ENCODE results near the gene CC2D2A.

DNA sequence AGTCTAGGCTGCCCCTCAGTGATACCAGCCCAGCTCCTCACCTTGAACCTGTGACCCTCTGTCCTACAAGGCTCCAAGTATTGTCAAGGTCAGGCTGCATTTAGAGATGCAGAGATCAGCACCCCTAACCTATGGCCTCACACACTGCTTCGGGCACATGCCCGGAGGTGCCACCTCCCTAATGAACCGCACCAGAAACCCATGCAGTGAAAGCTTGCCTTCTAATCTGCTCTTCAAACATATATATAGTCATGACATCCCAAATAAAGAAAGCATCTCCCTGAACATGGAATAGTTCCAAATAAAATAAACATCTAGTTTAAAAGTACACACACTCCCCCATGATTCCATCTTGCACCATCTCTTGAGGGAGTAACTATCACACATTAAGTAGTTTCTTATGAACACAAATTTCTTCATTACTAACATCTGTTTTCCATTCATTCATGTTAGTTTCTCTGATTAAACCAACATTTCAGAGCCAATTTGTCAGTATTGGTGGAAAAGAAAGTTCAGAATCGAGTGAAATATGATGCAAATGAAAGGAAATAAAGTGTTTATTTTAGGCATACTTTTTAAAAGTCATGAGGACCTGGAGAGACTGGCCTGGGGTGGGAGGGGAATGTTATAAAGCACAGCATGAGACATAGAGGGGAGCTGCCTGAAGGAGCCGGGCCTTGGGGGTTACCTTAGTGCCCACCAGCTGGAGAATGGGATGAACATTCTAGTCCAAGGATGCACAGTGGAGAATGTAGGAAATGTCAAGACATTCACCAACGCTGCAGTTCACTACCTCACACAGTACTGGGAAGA, 19.2 kb downstream of the CC2D2A start:
- TF ChIP-seq CTCF (conservative IDR thresholded peaks at IDR 0.05; ENCODE audit: low read depth in 2 of 2): no peak
- TF ChIP-seq, protein P1, sequence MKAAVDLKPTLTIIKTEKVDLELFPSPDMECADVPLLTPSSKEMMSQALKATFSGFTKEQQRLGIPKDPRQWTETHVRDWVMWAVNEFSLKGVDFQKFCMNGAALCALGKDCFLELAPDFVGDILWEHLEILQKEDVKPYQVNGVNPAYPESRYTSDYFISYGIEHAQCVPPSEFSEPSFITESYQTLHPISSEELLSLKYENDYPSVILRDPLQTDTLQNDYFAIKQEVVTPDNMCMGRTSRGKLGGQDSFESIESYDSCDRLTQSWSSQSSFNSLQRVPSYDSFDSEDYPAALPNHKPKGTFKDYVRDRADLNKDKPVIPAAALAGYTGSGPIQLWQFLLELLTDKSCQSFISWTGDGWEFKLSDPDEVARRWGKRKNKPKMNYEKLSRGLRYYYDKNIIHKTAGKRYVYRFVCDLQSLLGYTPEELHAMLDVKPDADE (IDR thresholded peaks at IDR 0.05): no peak
- TF ChIP-seq EZH2 (IDR thresholded peaks at IDR 0.05; ENCODE audit: low read depth, unreplicated experiment): no peak
